Stimulated activated CD8-positive, alpha-beta memory T cell treated with anti-CD3 and anti-CD28 coated beads, Interleukin-7, amount 100 ng/mL, for 24 hours (primary cell): ENCODE measurements around the gene NLRP12.
"Not testable (repeated sequence)": the region's sequence is repeated elsewhere in the genome, so short reads cannot be mapped to it uniquely, and the experiment has no call there.

Experiments used
- DNase-seq: peaks from one replicate; pipeline ENCODE4 v3.0.0-alpha.2; 2020; ENCODE audit warnings: low read depth

NLRP12 gene

DNA sequence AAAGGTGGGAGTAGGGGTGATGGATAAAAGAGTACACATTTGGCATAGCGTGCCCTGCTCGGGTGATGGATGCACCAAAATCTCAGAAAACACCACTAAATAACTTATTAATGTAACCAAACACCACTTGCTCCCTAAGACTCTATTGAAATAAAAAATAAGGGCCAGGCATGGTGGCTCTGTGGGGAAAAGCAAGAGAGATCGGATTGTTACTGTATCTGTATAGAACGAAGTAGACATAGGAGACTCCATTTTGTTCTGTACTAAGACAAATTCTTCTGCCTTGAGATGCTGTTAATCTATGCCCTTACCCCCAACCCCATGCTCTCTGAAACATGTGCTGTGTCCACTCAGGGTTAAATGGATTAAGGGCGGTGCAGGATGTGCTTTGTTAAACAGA lies 14.3 kb upstream of the NLRP12 start:
- DNase-seq = not testable (repeated sequence)

DNA sequence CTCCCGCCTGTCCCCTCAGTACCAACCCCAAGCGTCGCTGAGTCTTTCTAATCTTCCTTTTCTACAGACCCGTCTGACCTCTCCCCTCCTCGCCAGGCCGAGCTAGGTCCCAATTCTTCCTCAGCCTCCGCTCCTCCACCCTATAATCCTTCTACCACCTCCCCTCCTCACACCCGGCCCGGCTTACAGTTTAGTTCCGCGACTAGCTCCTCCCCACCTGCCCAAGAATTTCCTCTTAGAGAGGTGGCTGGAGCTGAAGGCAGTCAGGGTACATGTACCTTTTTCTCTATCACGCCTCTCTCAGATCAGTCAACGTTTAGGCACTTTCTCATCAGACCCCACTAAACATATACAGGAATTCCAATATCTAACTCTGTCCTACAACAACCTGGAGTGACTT lies 8.7 kb upstream of the NLRP12 start:
- DNase-seq = not testable (repeated sequence)

DNA sequence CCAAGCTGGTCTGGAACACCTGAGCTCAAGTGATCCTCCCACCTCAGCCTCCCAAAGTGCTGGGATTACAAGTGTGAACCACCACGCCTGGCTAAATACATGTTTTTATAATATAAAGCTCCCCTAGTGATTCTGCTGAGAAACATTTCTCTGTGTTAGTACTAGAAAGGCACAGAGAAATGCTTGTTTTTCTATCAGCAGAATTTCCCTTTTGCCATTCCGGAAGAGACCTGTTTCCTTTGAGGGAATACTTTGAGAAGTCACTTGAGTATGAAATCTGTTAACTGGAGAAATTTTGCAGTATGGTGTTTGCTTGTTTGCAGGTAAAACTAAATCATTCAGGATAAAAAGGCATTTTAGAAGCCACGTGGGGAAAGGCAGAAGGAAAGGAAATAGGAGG lies 4.4 kb upstream of the NLRP12 start:
- no peak for DNase-seq

DNA sequence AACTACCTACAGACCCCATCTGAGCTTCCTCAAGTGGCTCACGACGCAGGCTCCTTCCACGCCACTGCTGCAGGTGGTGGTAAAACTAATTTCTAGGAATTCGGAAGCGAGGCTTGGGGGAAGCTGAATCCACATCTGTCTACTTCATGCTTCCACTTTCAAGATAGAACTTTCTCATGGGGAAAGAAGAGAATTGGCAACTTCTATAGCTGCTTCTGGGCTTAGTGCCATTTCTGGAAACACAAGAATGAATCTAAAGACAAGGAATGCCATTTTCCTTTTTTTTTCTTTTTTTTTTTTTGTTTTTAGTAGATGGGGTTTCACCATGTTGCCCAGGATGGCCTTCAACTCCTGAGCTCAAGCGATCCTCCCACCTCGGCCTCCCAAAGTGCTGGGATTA lies 2.8 kb upstream of the NLRP12 start:
- no peak for DNase-seq

DNA sequence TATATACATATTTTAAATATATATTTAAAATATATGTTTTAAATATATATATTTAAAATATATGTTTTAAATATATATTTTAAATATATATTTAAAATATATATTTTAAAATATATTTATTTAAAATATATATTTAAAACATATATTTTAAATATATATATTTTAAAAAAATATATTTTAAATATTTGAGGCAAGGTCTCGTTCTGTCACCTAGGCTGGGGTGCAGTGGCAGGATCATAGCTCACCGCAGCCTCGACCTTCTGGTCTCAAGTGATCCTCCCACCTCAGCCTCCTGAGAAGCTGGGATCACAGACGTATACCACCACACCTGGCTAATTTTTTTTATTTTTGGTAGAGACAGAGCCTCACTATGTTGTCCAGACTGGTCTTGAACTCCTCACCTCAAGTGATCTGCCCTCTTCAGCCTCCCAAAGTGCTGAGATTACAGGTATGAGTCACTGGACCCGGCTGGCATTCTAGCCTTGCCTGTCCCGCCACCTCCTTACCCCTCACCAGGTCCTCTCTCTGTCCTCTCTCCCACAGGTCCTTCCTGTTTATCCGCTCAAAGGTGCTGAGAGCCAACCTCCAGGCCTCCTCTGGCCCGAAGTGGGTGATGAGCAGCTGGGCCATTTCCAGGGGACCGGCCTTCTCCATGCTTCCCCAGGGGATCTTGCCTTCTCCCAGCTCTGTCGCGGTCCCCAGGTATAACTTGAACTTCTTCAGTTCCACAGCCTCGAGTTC lies 564 bp downstream of the NLRP12 start:
- DNase-seq = no peak

DNA sequence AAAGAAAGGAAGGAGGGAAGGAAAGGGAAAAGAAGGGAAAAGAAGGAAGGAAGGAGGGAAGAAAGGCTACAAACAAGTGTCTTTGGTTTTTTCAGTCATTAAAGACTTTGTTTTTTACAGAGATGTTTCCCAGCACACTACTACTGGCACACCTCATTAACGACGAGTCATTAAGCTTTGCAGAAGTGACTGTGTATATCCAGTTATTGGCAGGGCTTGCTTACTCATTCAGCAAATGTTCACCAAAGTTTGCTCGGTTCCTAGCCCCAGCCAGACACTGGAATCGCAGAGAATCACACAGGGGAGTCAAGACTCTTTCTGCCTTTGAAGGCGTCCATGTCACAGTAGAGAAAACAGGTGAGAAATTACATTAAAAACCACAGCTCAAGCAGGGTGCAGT lies 4.3 kb downstream of the NLRP12 start:
- DNase-seq = no peak

DNA sequence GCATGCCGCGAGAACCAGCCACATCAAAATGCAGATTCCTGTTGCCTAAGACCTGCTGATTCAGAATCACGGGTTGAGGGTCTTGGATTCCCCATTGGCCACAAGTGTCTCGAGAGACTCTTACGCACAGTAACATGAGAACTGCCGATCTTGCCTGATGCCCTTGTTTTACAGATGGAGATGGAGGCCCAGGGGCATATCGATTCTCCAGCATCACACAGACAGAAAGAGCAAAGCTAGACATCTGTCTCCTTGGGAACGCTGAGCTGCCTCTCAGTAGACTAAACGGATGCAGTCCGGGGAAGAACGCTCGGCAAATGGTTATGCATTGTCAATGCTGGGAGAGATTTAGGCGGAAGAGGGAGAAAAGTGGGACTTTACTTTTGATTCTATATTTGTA lies 5.4 kb downstream of the NLRP12 start:
- DNase-seq = no peak

DNA sequence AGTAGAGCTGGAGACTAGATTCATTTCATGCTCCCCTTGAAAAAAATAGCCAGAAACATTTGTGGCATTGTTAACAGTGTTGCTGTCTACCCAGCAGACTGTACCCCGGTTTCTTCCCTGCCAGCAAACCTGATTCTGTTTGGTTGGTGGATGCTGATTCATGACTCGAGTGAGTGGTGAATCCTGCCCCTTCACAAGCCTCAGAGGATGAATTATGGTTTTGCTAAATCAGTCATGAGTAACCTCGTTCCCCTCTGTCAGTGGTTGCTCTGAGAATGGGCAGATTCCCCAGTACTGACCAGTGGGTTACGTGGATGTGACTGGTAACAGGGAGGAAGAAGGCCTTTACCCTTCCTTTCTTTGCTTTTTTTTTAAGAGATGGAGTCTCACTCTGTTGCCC lies 10.1 kb downstream of the NLRP12 start:
- no peak for DNase-seq

DNA sequence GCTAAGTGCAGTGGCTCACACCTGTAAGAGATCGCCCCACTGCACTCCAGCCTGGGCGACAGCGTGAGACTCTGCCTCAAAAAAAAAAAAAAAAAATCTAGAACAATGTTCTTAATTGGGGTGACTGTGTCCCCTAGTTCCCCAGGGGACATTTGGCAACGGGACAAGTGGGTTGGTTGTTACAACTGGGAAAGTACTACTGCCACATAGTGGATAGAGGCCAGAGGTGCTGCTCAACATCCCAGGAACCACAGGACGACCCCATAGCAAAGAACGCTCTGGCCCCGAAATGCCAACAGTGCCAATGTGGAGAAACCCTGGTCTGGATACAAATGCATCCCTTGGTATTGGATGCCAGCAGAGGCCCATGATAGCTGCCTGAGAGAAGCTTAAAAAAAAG lies 11.8 kb downstream of the NLRP12 start:
- DNase-seq = no peak

DNA sequence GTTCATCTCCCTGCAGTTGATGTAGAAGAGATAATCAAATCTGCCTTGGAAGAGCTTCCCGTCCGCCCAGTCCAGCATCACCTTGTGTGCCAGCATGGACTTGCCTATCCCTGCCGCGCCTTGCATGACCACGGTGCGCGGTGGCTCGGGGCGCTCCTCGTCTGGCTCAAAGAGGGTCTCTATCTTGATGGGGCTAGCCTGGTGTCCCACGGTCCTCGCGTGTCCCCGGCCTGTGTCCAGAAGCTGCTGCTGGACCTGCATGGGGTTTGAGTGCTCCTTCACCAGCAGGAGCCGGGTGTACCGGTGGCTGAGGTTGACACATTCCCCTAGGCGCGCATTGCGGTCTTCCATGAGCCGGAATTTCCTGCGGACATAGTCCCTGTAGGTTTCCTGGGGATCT lies 13.2 kb downstream of the NLRP12 start:
- no peak for DNase-seq

DNA sequence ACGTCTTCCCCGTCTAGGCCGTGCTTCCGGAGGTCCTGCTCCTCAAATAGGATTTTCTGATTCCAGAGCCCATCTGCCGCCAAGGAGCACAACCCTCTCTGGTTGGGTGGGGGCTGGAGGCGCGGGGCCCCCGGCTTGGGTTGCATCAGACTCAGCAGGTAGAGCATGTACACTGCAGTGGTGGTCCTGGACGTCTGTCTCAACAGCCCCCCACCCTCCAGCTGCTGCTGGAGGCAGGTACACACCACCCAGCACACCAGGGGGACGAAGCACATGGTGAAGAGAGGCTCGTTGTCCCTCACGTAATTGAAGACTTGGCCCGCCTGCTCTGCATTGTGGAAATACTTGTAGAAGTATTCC lies 13.9 kb downstream of the NLRP12 start:
- DNase-seq = no peak

DNA sequence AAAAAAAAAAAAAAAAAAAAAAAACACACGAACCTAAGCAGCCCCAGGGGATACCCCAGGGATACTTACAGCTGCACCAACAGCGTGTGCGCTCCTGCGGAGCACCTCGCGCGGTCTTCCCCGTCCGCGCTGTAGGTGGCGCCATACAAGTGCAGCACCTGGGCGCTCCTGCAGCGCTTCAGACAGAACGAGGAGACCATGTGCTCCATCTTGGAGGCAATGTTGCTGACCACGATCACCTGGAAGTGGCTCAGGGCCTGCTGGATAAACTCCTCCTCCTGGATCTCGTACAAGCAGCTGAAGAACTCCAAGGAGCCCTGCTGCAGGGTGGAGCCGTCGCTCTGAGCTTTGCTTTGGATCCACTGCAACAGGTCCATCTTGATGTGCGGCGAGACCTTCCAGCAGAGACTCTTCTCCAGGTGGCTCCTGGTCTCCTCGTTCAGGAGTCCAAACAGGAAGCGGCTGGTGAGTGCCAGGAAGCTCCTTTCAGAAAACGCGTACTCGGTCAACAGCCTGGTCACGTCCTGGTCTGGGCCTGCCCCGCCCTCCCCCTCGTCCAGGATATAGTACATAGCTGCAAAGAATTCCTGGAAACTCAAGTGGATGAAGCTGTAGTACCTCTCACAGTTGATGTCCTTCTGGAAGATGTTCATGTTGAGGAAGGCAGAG lies 14.5 kb downstream of the NLRP12 start:
- DNase-seq = no peak

DNA sequence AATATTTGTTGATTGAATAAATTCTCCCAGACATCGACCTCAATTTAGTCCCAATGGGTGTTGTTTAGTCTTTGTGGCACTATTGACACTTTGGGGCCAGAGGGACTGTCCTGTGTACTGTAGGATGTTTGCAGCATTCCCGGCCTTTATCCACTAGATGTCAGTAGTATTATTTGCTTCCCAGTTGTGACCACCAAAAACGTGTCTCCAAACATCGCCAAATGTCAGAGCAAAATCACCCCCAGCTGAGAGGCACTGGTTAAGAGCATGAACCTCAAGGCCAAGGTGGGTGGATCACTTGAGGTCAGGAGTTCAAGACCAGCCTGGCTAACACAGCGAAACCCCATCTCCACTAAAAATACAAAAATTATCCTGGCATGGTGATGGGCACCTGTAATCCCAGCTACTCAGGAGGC lies 15.4 kb downstream of the NLRP12 start:
- DNase-seq = no peak

DNA sequence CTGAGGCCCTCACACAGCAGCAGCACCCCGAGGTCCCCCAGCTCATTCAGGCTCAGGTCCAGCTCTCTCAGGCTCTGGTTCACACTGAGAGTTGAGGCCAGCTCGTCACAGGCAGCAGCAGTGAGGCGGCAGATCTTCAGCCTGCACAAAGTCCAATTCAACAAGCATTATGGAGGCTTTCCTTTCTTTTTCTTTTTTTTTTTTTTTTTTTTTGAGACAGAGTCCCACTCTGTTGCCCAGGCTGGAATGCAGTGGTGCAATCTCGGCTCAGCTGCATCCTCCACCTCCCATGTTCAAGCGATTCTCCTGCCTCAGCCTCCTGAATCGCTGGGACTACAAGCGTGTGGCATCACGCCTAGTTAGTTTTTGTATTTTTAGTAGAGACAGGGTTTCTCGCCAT lies 22.9 kb downstream of the NLRP12 start:
- DNase-seq = no peak

DNA sequence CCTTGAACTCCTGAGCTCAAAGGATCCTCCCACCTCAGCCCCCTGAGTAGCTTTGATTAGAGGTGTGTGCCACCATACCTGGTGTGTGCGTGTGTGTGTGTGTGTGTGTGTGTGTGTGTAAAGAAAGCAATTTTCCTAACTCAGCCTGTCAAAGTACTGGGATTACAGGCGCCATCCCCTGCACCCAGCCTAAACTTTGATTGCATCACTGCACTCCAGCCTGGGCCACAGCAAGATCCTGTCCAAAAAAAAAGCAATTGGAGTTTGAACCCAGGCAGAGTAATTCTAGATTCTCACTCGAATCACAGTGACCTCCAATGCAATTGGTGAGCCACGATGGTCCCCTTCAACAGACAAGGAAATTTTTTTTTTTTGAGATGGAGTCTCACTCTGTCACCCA lies 29.1 kb downstream of the NLRP12 start:
- no peak for DNase-seq

DNA sequence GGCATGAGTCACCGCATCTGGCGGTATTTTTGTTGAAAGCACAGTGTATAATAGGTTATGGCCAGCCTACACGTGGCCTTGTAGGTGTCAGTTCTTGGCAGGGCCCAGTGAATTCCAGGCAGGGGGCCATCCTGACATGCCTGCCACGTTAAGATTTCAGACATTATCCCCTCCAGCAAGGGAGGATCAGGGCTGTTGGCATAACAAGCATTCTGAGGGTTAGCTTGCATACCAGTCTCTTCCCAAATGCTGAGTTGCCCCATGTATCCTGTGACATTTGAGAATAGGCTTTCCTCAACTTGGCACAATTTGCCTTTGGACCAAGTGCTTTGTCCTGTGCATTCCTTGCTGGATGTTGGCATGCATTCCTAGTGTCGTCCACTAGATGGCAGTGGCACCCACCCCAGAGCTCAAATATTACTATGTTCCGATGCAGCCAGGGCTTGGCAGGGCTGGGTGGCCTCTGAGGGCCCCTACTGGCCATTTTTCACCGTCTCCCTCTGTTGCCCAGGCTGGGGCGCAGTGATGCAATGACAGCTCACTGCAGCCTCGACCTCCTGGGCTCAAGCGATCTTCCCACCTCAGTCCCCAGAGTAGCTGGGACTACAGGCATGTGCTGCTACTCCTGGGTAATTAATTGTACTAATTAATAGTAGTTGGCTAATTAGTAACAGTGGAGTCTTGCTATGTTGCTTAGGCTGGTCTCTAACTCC lies 31.2 kb downstream of the NLRP12 start:
- DNase-seq = peak; percentile 54

DNA sequence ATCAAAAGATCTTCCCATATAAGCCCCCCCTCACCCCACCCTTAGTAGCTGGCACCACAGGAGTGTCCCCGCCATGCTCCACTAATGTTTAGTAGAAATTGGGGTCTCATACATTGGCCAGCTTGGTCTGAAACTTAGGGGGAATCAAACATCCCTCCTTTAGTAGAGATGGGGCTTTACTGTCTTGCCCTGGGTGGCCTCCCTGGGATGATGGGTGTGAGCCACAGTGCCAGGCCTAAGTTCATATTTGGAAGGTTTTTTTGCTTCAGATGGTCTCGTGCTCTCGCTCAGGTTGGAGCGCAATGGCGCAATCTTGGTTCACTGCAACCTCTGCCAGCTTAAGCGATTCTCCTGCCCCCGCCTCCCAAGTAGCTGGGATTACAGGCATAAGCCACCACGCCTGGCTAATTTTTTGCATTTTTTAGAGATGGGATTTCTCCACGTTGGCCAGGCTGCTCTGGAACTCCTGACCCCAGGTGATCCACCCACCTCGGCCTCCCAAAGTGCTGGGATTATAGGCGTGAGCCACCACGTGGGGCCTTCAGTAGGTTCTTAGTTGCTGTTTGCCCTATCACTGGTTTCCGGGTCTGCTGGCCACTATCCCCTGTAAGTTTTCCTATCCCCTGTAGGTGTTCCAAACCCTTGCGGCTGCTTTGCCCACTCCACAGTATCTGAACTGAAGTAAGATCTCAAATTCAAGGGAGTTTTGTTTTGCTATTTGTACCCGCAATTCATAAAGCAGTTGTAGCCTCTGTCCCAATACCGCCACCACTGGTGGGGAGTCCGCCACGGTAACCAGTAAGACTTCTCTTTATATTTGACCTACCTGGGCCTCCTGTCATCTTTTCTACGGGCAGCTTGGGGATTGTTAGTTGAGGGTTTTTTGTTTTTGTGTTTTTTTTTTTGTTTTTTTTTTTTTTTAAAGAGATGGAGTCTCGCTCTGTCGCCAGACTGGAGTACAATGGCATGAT lies 34.1 kb downstream of the NLRP12 start:
- DNase-seq = no peak

DNA sequence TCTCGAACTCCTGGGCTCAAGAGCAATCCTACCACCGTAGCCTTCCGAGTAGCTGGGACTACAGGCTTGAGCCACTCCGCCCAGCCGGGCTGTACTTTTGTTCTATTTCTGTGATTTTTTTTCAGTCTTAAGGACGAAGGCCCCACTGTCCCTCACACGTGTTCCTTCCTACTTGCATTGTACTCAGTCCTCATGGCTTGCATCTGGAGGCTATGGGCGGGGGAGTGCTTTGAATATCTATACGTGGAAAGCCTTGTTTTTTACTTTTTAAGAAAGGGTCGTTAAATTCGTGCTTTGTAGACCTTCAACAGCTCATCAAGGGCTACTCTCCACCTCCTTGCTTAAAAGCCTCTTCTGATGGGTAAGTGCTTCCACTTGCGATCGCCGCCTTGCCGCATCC lies 36.8 kb downstream of the NLRP12 start:
- DNase-seq = no peak

DNA sequence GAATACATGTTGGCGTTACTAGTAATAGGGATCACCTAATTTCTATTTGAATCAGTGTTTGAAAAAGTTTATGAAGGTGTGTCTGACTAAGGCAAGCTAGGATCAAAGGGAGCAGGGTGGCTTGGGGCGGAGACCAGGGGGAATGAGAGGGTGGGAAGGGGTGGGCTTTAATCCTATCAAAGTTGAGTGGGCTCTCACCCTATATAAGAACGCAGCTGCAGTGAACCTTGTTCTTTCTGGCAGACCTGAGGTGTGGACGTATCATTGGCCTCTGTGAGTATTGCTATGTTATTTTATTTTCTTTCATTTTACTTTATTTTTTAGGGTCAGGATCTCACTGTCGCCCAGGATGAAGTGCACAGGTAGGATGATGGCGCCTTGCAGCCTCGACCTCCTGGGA lies 37.4 kb downstream of the NLRP12 start:
- DNase-seq = no peak

DNA sequence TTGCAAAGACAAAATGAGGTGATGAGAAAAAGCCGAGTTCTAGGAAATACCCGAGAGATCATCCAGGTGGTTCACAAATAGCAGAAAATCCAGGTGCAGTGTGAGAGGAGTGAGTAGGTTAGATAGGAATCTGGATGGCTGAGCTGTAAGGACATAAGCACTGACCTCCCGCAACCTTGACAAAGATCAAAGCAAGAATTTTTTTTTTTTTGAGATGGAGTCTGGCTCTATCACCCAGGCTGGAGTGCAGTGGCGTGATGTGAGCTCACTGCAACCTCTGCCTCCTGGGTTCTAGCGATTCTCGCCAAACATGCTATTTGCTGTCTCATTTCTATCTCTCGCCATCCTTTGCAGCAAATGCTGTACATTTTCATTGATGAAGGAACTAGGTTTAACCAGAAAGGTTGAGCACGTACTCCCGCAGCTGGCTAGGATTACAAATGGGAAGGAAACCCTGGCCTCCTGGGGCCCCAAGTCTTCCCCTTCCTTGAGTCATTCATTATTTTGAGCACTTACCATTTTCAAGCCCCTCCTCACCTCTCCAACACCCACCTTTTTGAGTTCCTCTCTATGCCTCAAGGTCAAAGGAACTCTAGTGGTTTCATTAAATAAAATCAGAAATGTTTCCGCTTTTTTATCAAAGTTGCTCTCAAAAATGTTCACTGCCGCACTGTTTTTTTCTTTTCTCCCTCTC lies 38.8 kb downstream of the NLRP12 start:
- DNase-seq = no peak

DNA sequence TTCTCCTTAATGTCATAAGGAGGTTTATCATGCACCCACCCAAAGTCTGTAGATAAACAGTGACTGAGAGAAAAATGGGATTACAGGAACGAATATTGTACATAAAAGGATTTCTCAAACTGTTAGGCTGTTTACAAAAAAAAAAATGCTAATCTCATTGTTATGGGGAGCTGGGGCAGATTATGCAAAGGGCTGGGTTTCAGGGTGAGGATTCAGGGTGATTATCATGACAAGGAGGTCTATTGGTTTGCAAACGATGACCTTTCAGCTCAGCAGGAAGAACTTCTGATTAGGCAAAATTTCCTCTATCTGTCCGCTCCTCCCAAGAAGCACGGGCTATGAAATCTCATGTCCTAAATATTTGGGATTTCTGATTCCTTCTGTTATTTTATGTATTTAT lies 41.4 kb downstream of the NLRP12 start:
- no peak for DNase-seq

DNA sequence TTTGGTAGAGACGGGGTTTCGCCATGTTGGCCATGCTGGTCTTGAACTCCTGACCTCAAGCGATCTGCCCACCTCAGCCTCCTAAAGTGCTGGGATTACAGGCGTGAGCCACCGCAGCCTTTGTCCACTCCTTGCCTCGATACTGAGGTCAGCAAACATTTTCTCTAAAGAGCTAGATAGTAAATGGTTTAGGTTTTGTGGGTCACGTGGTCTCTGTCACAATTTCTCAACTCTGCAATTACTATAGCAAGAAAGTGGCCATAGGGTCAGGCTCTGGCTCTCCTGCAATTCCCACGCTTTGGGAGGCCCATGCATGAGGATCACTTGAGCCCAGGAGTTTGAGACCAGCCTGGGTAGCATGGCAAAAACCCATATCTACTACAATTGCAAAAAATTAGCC lies 42.8 kb downstream of the NLRP12 start:
- DNase-seq = not testable (repeated sequence)
